Measurements from ENCODE around the gene TOR4A.
A peak's percentile ranks its signal among the peaks of the same experiment; 100 is the strongest.
"Not testable (repeated sequence)": the region's sequence is repeated elsewhere in the genome, so short reads cannot be mapped to it uniquely, and the experiment has no call there.

TOR4A gene

GRCh38 chr9:137239541-137240200 is 37.9 kb upstream of the TOR4A start:
- DNase-seq, result not testable (repeated sequence)

- peak; percentile 59 to 63 for DNase-seq
These were observed 37.1 kb upstream of the TOR4A start for GRCh38 chr9:137240318-137240840.

- peak; percentile 99 for DNase-seq
These were observed 36.6 kb upstream of the TOR4A start, which contains the start of gene TUBB4B for GRCh38 chr9:137240841-137241489. Gene TUBB4B, plus strand, starts transcription at chr9:137241287. Its CDS starts 74 bp downstream, at chr9:137241361.

GRCh38 chr9:137241490-137242268 is 35.8 kb upstream of the TOR4A start:
- DNase-seq, result no peak

- no peak for DNase-seq
These were observed 35.0 kb upstream of the TOR4A start for GRCh38 chr9:137242269-137243203.

- DNase-seq, result not testable (repeated sequence)
These were observed 34.3 kb upstream of the TOR4A start for GRCh38 chr9:137243266-137243625.

- peak in 1 of 2 experiments; percentile 24 for DNase-seq
These were observed 33.7 kb upstream of the TOR4A start for GRCh38 chr9:137243626-137244485.

- no peak for DNase-seq
These were observed 32.8 kb upstream of the TOR4A start for GRCh38 chr9:137244486-137245449.

GRCh38 chr9:137245450-137246421 is 31.8 kb upstream of the TOR4A start:
- no peak for DNase-seq

GRCh38 chr9:137247135-137247915 is 30.2 kb upstream of the TOR4A start:
- DNase-seq, result no peak

GRCh38 chr9:137247916-137248175 is 29.7 kb upstream of the TOR4A start:
- DNase-seq, result no peak

GRCh38 chr9:137250329-137251193 is 27.0 kb upstream of the TOR4A start:
- DNase-seq, result no peak

- DNase-seq, result no peak
These were observed 26.4 kb upstream of the TOR4A start, which contains the start of gene STPG3 for GRCh38 chr9:137251194-137251461. Gene STPG3, plus strand, starts transcription at chr9:137251286. Its CDS starts 1 bp downstream, at chr9:137251287.

- DNase-seq, result no peak
These were observed 25.8 kb upstream of the TOR4A start for GRCh38 chr9:137251490-137252268.

GRCh38 chr9:137252555-137253506 is 24.7 kb upstream of the TOR4A start:
- no peak for DNase-seq
